HCT116 (cell line): ENCODE results near the gene PCIF1. TPM values are rescaled to one million over a fixed set of nuclear protein-coding genes. Genes with fewer than 3 reads are reported as not detected.

Source experiments
- ATAC-seq: fragments of 200-7000 bp; cut with Tn5 transposase; 2 replicates; pipeline ENCODE4 v1.9.1; 2020; ENCODE audit warnings: mild to moderate bottlenecking, moderate library complexity
- BruUV-seq: library from RNA; stranded (reverse); fragments of 400-500 nt; replicated peaks from 2 replicates; lab custom pipeline; 2021; lab: Mats Ljungman, UMichigan
- CTCF ChIA-PET: fragments of 300-600 bp; sonication (Branson Sonifier 250); formaldehyde crosslinking; loops from one replicate; lab custom pipeline; 2021; ENCODE audit warnings: antibody characterized with exemption; lab: Charles Lee
- POLR2A ChIA-PET: fragments of 300-600, 350-600 bp; sonication (Branson Sonifier 250); formaldehyde crosslinking; loops from one replicate; lab custom pipeline; 2021; ENCODE audit warnings: antibody characterized with exemption; lab: Charles Lee
- RAD21 ChIA-PET, 2 experiments: fragments of 300-600 bp; sonication (Branson Sonifier 250); formaldehyde crosslinking; loops; one replicate each; lab custom pipeline; 2023; ENCODE audit warnings: low total read pairs in 2 of 2; ENCODE audit not compliant: uncharacterized antibody in 2 of 2, unreplicated experiment in 2 of 2, low non-redundant PET in 1 of 2; lab: Charles Lee
- DNase-seq: peaks from one replicate; pipeline ENCODE4 v3.0.0-alpha.2; 2010; ENCODE audit warnings: low read depth, low spot score
- H2AFZ ChIP-seq: fragments of 200-600 bp; shearing (Covaris generic), sonication (generic); 2 replicates; pipeline ENCODE4 v1.6.1; 2017; ENCODE audit warnings: low read depth, mixed run types, mixed read lengths, antibody characterized with exemption, low read length; ENCODE audit not compliant: poor library complexity, severe bottlenecking
- H3K27ac ChIP-seq: 2 replicates; pipeline ENCODE4 v1.5.1; 2012; ENCODE audit warnings: low read depth, low read length
- H3K27me3 ChIP-seq: fragments of 200-600 bp; sonication (generic); 2 replicates; pipeline ENCODE4 v1.6.1; 2016; ENCODE audit warnings: mixed run types, low read length, mixed read lengths; ENCODE audit not compliant: insufficient read depth
- H3K36me3 ChIP-seq, 2 experiments: fragments of 200-500 bp in 1 of 2; fragments of 200-600 bp in 1 of 2; sonication (Bioruptor generic) in 1 of 2; sonication (generic) in 1 of 2; 2 replicates each; pipeline versions ENCODE4 v1.5.1 to v1.6.1; 2014 to 2016; ENCODE audit warnings: low read length in 2 of 2, inconsistent platforms in 1 of 2, mixed read lengths in 1 of 2, mixed run types in 1 of 2; ENCODE audit not compliant: insufficient read depth in 2 of 2, control insufficient read depth in 1 of 2
- H3K4me1 ChIP-seq, 2 experiments: fragments of 200-600 bp in 1 of 2; sonication (generic) in 1 of 2; 2 replicates each; pipeline versions ENCODE4 v1.5.1 to v1.6.1; 2012 to 2017; ENCODE audit warnings: low read length in 2 of 2, inconsistent platforms in 1 of 2, mild to moderate bottlenecking in 1 of 2, mixed read lengths in 1 of 2, mixed run types in 1 of 2, moderate library complexity in 1 of 2; ENCODE audit not compliant: insufficient read depth in 2 of 2, control insufficient read depth in 1 of 2
- H3K4me2 ChIP-seq: fragments of 200-600 bp; sonication (generic); 2 replicates; pipeline ENCODE4 v1.6.1; 2017; ENCODE audit warnings: mixed run types, low read length, mixed read lengths
- H3K4me3 ChIP-seq, 2 experiments: fragments of 200-600 bp in 1 of 2; sonication (generic) in 1 of 2; replicated peaks in 1 of 2; 2 replicates each; pipeline ENCODE4 v1.5.1; 2011 to 2016; ENCODE audit warnings: low read length in 2 of 2, control low read depth in 1 of 2, low read depth in 1 of 2, mild to moderate bottlenecking in 1 of 2, mixed read lengths in 1 of 2, mixed run types in 1 of 2
- H3K79me2 ChIP-seq: fragments of 200-600 bp; sonication (generic); 2 replicates; pipeline ENCODE4 v1.6.1; 2017; ENCODE audit warnings: mild to moderate bottlenecking, mixed run types, low read length, moderate library complexity, mixed read lengths; ENCODE audit not compliant: insufficient read depth
- H3K9ac ChIP-seq: fragments of 200-600 bp; sonication (generic); 2 replicates; pipeline ENCODE4 v1.6.1; 2016; ENCODE audit warnings: low read length, mixed read lengths
- H3K9me2 ChIP-seq: fragments of 200-600 bp; sonication (generic), shearing (Covaris generic); 2 replicates; pipeline ENCODE4 v1.6.1; 2017; ENCODE audit warnings: mixed run types, mild to moderate bottlenecking, moderate library complexity; ENCODE audit not compliant: insufficient read depth
- H3K9me3 ChIP-seq, 2 experiments: fragments of 200-500 bp in 1 of 2; fragments of 200-600 bp in 1 of 2; sonication (Bioruptor generic) in 1 of 2; sonication (generic) in 1 of 2; 2 replicates each; pipeline ENCODE4 v1.6.1; 2014 to 2017; ENCODE audit warnings: low read length in 2 of 2, mixed read lengths in 2 of 2, inconsistent platforms in 1 of 2, low read depth in 1 of 2, mild to moderate bottlenecking in 1 of 2, mixed run types in 1 of 2, moderate library complexity in 1 of 2; ENCODE audit not compliant: control insufficient read depth in 1 of 2, insufficient read depth in 1 of 2
- H4K20me1 ChIP-seq: fragments of 200-600 bp; sonication (generic), shearing (Covaris generic); 2 replicates; pipeline ENCODE4 v1.6.1; 2017; ENCODE audit warnings: mixed run types, mild to moderate bottlenecking, moderate library complexity; ENCODE audit not compliant: insufficient read depth
- CEBPB ChIP-seq: IDR thresholded peaks from 2 replicates; pipeline ENCODE4 v1.6.1; 2012; ENCODE audit warnings: low read depth
- EGR1 ChIP-seq: IDR thresholded peaks from 2 replicates; pipeline ENCODE4 v1.6.1; 2012; ENCODE audit warnings: low read depth
- ELF1 ChIP-seq: IDR thresholded peaks from 2 replicates; pipeline ENCODE4 v1.6.1; 2012; ENCODE audit warnings: low read depth, borderline replicate concordance
- EZH2phosphoT487 ChIP-seq: fragments of 200-600 bp; IDR thresholded peaks from 2 replicates; pipeline ENCODE4 v1.6.1; 2018; ENCODE audit warnings: antibody characterized with exemption, borderline replicate concordance
- FOSL1 ChIP-seq: IDR thresholded peaks from 2 replicates; pipeline ENCODE4 v1.6.1; 2012; ENCODE audit warnings: low read depth
- JUND ChIP-seq: IDR thresholded peaks from 2 replicates; pipeline ENCODE4 v1.6.1; 2012
- REST ChIP-seq: IDR thresholded peaks from 2 replicates; pipeline ENCODE4 v1.6.1; 2012; ENCODE audit warnings: low read depth
- SP1 ChIP-seq: IDR thresholded peaks from 2 replicates; pipeline ENCODE4 v1.6.1; 2012; ENCODE audit warnings: low read depth
- ZFX ChIP-seq: fragments of 450-650 bp; IDR thresholded peaks from 2 replicates; pipeline ENCODE4 v1.6.1; 2017
- intact Hi-C: fragments of 100-400 bp; cut with micrococcal nuclease; formaldehyde crosslinking; loops from 2 replicates; pipeline ENCODE4 v1.10.0; 2022
- total RNA-seq: library from RNA; stranded (reverse); gene quantifications from one replicate; pipeline ENCODE4 v1.2.1, GENCODE V29; 2021; ENCODE audit not compliant: unreplicated experiment
- TF ChIP-seq, protein P1 (sequence below): IDR thresholded peaks from 2 replicates; pipeline ENCODE4 v1.6.1; 2011; ENCODE audit warnings: mild to moderate bottlenecking, low read length, moderate library complexity; ENCODE audit not compliant: insufficient replicate concordance; ENCODE audit errors: extremely low read depth

PCIF1 gene
- total RNA-seq, 1 experiment from 2014 or later = 31.8 TPM

DNA sequence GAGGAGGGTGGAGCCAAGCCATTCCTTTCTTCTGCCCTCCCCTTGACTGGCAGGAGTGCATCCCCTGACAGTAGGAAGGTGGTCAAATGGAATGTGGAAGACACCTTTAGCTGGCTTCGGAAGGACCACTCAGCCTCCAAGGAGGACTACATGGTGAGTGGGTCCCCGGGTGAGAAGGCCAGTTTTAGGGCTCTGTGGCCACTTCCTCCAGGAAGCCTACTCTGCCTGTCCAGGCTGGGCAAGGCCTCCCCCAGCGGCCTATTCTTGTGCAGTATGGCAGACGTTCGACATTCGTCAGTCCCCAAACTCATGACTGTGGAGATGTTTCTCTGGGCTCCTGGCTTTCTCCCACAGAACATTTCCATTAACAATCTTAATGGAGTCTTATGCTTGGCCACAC lies 9.1 kb downstream of the PCIF1 start:
- Histone ChIP-seq H2AFZ (no peak overlapping the region), H3K9me3 (no peaks in the 10 kb centered on the region), H3K27ac (no peak overlapping the region), H3K4me3 (no peak overlapping the region), H3K27me3 (no peaks in the 10 kb centered on the region), H3K9ac (no peak overlapping the region), H3K36me3 (peaks cover 38 to 50% of the 10 kb centered on the region in 2 experiments; a peak in 3 of 4 replicates), H3K4me2 (no peak overlapping the region), H3K4me1 (peaks cover 0 to 8% of the 10 kb centered on the region in 2 experiments; a peak in 1 of 4 replicates), H3K79me2 (no peaks in the 10 kb centered on the region), H4K20me1 (no peaks in the 10 kb centered on the region), H3K9me2 (no peaks in the 10 kb centered on the region)
- DNase-seq (no peak), ATAC-seq (no peak)
- ChIA-PET RAD21 (no interaction called here), CTCF (interaction anchor here (0.8 kb wide), 1 partner anchor 26 kb away, joined by 3 read pairs; no protein-coding TSS in a partner anchor), POLR2A (no interaction called here)
- TF ChIP-seq EGR1 (no peak), SP1 (no peak), FOSL1 (no peak)
- TF ChIP-seq, protein P1, sequence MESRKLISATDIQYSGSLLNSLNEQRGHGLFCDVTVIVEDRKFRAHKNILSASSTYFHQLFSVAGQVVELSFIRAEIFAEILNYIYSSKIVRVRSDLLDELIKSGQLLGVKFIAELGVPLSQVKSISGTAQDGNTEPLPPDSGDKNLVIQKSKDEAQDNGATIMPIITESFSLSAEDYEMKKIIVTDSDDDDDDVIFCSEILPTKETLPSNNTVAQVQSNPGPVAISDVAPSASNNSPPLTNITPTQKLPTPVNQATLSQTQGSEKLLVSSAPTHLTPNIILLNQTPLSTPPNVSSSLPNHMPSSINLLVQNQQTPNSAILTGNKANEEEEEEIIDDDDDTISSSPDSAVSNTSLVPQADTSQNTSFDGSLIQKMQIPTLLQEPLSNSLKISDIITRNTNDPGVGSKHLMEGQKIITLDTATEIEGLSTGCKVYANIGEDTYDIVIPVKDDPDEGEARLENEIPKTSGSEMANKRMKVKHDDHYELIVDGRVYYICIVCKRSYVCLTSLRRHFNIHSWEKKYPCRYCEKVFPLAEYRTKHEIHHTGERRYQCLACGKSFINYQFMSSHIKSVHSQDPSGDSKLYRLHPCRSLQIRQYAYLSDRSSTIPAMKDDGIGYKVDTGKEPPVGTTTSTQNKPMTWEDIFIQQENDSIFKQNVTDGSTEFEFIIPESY = no peak
- no TSS peak for BruUV-seq
- intact Hi-C loops = no loop called here

DNA sequence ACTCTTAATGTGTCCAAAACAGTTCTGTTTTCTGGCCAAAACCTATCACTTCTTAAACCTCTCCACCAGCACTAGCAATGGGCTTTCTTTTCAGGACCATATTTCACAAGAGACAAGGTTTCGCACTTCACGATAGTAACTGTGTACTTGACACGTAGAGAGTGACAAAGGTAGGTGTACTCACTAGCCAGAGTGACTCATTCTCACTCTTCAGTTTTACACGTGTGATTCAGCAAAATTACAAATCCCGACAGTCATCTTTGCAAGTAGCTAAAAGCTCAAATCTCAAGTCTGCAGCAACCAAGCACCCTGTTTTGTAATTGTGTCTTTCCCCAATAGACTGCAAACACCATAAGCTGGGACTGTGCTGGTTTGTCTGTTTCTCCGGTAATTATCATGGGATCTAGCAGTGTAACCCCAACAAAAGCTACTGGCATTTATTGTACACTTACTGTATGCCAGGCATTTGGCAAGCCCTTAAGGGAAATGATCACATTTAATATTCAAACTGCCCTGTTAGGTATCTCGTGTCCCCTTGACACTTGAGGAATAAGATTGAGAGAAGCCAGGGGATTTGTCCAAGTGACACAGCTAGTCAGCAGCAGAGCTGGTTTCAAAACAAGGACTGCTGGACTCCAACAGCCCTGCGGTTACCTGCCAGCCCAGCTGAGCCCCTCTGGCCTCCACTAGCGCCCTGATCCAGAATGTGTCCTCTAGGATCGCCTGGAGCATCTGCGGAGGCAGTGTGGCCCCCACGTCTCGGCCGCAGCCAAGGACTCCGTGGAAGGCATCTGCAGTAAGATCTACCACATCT lies 9.9 kb downstream of the PCIF1 start:
- no peak for DNase-seq
- TF ChIP-seq REST (no peak), CEBPB (no peak), JUND (no peak), SP1 (no peak), ELF1 (no peak), EZH2phosphoT487 (no peak), ZFX (no peak)
- CTCF ChIA-PET = interaction anchor here (0.8 kb wide), 1 partner anchor 26 kb away, joined by 3 read pairs; no protein-coding TSS in a partner anchor
- Histone ChIP-seq H3K79me2 (no peaks in the 10 kb centered on the region), H3K4me3 (no peak overlapping the region), H4K20me1 (no peaks in the 10 kb centered on the region), H2AFZ (no peak overlapping the region), H3K4me1 (peaks cover 0 to 4% of the 10 kb centered on the region in 2 experiments; a peak in 1 of 4 replicates), H3K9me2 (no peaks in the 10 kb centered on the region), H3K36me3 (peaks cover 41 to 56% of the 10 kb centered on the region in 2 experiments; a peak in 3 of 4 replicates), H3K27ac (no peak overlapping the region), H3K27me3 (no peaks in the 10 kb centered on the region), H3K9ac (no peak overlapping the region), H3K4me2 (no peak overlapping the region), H3K9me3 (no peaks in the 10 kb centered on the region)
- intact Hi-C loops = no loop called here
- POLR2A ChIA-PET = no interaction called here
- RAD21 ChIA-PET = no interaction called here
- no TSS peak for BruUV-seq
- ATAC-seq = no peak
